Gastroesophageal sphincter (tissue), 3 donors: Measurements from ENCODE around the gene C1QTNF4.

ENCODE experiments used
- CTCF ChIP-seq, 4 experiments: fragments of 200-600 bp in 2 of 4; fragments of 450-650 bp in 2 of 4; sonication (generic) in 1 of 4; IDR thresholded peaks; one replicate each; pipeline ENCODE4 v1.5.1; 2017 to 2019; ENCODE audit warnings: antibody characterized with exemption in 4 of 4, mild to moderate bottlenecking in 2 of 4, moderate library complexity in 2 of 4
- EP300 ChIP-seq: sonication (generic); formaldehyde crosslinking; IDR thresholded peaks from one replicate; pipeline ENCODE4 v1.6.1; 2017; ENCODE audit warnings: antibody characterized with exemption, mild to moderate bottlenecking
- POLR2A ChIP-seq, 2 donors: fragments of 450-650 bp; IDR thresholded peaks; one replicate each; pipeline ENCODE4 v1.6.1; 2017; ENCODE audit warnings: antibody characterized with exemption in 2 of 2, mild to moderate bottlenecking in 2 of 2, moderate library complexity in 1 of 2
- POLR2AphosphoS5 ChIP-seq: sonication (generic); formaldehyde crosslinking; IDR thresholded peaks from one replicate; pipeline ENCODE4 v1.6.1; 2017; ENCODE audit warnings: antibody characterized with exemption

- TF ChIP-seq POLR2A (IDR thresholded peaks at IDR 0.05) (no peak), CTCF (IDR thresholded peaks at IDR 0.05) (no peak), EP300 (no peak), POLR2AphosphoS5 (no peak)
Observed at GRCh38 chr11:47589977-47590861, 4.0 kb downstream of the C1QTNF4 start.
